ENCODE measurements around the gene CACNG5.

CACNG5 gene

GRCh38 chr17:66835476-66835875 lies 559 bp downstream of the CACNG5 start (continued):
- no peak for TF ChIP-seq TSHZ2 (CRISPR knock-in tag; IDR thresholded peaks at IDR 0.05)
- TF ChIP-seq POU6F1 (CRISPR knock-in tag; IDR thresholded peaks at IDR 0.05; ENCODE audit: borderline replicate concordance, low read depth) = no peak
- TF ChIP-seq PATZ1 (CRISPR knock-in tag; IDR thresholded peaks at IDR 0.05; ENCODE audit: borderline replicate concordance) = no peak
- TF ChIP-seq ZFP30 (CRISPR knock-in tag; IDR thresholded peaks at IDR 0.05) = no peak
- no peak for TF ChIP-seq ZNF70 (CRISPR knock-in tag; IDR thresholded peaks at IDR 0.05)
- no peak for TF ChIP-seq TOX (CRISPR knock-in tag; IDR thresholded peaks at IDR 0.05; ENCODE audit: borderline replicate concordance)
- TF ChIP-seq ZFP3 (CRISPR knock-in tag; IDR thresholded peaks at IDR 0.05) = no peak
- TF ChIP-seq GLIS3 (CRISPR knock-in tag; IDR thresholded peaks at IDR 0.05) = no peak
- TF ChIP-seq SNAI2 (CRISPR knock-in tag; IDR thresholded peaks at IDR 0.05) = no peak

GRCh38 chr17:66836063-66837005 lies 1.4 kb downstream of the CACNG5 start:
- TF ChIP-seq OSR1 (CRISPR knock-in tag; IDR thresholded peaks at IDR 0.05) (no peak), ARNTL (CRISPR knock-in tag; IDR thresholded peaks at IDR 0.05; ENCODE audit: borderline replicate concordance, low read depth) (no peak), CREB5 (CRISPR knock-in tag; IDR thresholded peaks at IDR 0.05; ENCODE audit: low read depth) (no peak), SNAI2 (CRISPR knock-in tag; IDR thresholded peaks at IDR 0.05) (no peak), ZNF8 (CRISPR knock-in tag; IDR thresholded peaks at IDR 0.05) (no peak), TSHZ2 (CRISPR knock-in tag; IDR thresholded peaks at IDR 0.05) (no peak), CSDC2 (CRISPR knock-in tag; IDR thresholded peaks at IDR 0.05) (no peak), ZNF565 (CRISPR knock-in tag; conservative IDR thresholded peaks at IDR 0.05; ENCODE audit: low read depth) (no peak), RARB (CRISPR knock-in tag; IDR thresholded peaks at IDR 0.05) (no peak), ZNF70 (CRISPR knock-in tag; IDR thresholded peaks at IDR 0.05) (no peak), GLIS3 (CRISPR knock-in tag; IDR thresholded peaks at IDR 0.05) (no peak), ZC3H10 (CRISPR knock-in tag; IDR thresholded peaks at IDR 0.05) (no peak), PATZ1 (CRISPR knock-in tag; IDR thresholded peaks at IDR 0.05; ENCODE audit: borderline replicate concordance) (no peak)

More at GRCh38 chr17:66836063-66837005, 1.4 kb downstream of the CACNG5 start:
- no peak; the same call in 2 of the 3 replicates for ATAC-seq

All from SK-N-SH treated with all-trans-retinoic acid at 6 μM for 48 hours (cell line).